Panc1 (cell line): ENCODE measurements around the gene GPR27.

Experiments used
- CTCF ChIP-seq: fragments of 450-650 bp; IDR thresholded peaks from 2 replicates; pipeline ENCODE4 v1.5.1; 2017; ENCODE audit warnings: mild to moderate bottlenecking
- POLR2AphosphoS5 ChIP-seq: IDR thresholded peaks from 2 replicates; pipeline ENCODE4 v1.6.1; 2012; ENCODE audit warnings: mild to moderate bottlenecking, low read depth, low read length, moderate library complexity
- SIN3A ChIP-seq: IDR thresholded peaks from 2 replicates; pipeline ENCODE4 v1.6.1; 2012; ENCODE audit warnings: low read depth, mild to moderate bottlenecking, low read length, moderate library complexity, borderline replicate concordance; ENCODE audit not compliant: insufficient read depth
- TCF7L2 ChIP-seq: IDR thresholded peaks from 2 replicates; pipeline ENCODE4 v1.6.1; 2011; ENCODE audit warnings: mild to moderate bottlenecking, low read depth, low read length, inconsistent platforms
- TF ChIP-seq, protein P1 (sequence below), 2 experiments: IDR thresholded peaks; 2 replicates each; pipeline ENCODE4 v1.6.1; 2011 to 2012; ENCODE audit warnings: low read depth in 2 of 2, control low read depth in 1 of 2, low read length in 1 of 2, mild to moderate bottlenecking in 1 of 2, moderate library complexity in 1 of 2; ENCODE audit not compliant: insufficient read depth in 1 of 2

- TF ChIP-seq CTCF = no peak
- no peak for TF ChIP-seq SIN3A
- no peak for TF ChIP-seq POLR2AphosphoS5
- TF ChIP-seq TCF7L2 = no peak
- TF ChIP-seq, protein P1, sequence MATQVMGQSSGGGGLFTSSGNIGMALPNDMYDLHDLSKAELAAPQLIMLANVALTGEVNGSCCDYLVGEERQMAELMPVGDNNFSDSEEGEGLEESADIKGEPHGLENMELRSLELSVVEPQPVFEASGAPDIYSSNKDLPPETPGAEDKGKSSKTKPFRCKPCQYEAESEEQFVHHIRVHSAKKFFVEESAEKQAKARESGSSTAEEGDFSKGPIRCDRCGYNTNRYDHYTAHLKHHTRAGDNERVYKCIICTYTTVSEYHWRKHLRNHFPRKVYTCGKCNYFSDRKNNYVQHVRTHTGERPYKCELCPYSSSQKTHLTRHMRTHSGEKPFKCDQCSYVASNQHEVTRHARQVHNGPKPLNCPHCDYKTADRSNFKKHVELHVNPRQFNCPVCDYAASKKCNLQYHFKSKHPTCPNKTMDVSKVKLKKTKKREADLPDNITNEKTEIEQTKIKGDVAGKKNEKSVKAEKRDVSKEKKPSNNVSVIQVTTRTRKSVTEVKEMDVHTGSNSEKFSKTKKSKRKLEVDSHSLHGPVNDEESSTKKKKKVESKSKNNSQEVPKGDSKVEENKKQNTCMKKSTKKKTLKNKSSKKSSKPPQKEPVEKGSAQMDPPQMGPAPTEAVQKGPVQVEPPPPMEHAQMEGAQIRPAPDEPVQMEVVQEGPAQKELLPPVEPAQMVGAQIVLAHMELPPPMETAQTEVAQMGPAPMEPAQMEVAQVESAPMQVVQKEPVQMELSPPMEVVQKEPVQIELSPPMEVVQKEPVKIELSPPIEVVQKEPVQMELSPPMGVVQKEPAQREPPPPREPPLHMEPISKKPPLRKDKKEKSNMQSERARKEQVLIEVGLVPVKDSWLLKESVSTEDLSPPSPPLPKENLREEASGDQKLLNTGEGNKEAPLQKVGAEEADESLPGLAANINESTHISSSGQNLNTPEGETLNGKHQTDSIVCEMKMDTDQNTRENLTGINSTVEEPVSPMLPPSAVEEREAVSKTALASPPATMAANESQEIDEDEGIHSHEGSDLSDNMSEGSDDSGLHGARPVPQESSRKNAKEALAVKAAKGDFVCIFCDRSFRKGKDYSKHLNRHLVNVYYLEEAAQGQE (IDR thresholded peaks at IDR 0.05; ENCODE audit: insufficient read depth in 1 of 2, low read depth in 2 of 2, low read length in 1 of 2) = no peak
Observed at GRCh38 chr3:71784914-71785531, 31.4 kb downstream of the GPR27 start, which contains the start of gene PROK2.
